ENCODE data around the gene UBA6.
A peak's percentile ranks its signal among the peaks of the same experiment; 100 is the strongest.

The UBA6 gene

DNA sequence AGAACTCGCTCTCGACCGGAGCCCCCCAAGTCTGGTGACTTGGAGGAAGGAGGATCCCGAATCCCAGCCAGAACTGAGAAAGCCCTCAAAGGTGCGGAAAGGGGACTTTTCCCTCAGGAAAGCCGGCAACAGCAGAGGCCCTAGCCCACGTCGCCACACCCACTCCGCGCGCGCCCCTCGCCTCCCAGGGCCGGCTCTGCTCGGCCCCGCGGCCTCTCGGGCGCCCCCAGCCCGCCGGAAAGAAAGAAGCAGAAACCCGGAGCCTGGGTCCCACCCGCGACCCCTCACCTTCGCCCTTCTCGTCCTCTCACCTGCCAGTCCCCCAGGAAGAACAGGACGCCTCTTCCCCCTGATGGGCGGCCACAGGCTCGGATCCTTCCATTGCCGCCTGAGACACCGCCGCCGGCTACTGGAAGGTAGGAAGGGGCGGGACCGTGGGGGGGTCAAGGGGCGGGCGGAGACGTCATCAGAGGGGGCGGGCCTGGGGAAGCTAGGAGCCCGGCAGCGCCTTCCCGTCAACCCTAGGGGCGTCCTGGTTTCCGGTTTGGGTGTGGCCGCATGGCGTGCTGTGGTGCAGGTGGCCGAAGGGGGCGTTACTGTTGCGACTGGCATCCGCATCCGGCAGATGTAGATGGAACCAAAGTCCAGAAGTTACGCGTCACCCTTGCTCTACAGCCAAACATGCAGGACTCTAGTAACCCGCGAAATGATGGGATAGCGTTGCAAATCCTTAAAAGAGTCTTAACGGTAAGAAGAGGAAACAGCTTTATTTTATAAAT is at the start of gene UBA6:
TSS of gene UBA6 (minus strand) at position 418 of the 779 bp plus-strand sequence. CDS start at position 382, 36 bp downstream.
- Histone ChIP-seq H3K36me3 (replicated peaks; ENCODE audit: insufficient read depth, low read length) (no peaks in the 10 kb centered on the region; the same call in 1 of the 2 replicates), H3K9ac (ENCODE audit: low read length) (peak within 1 kb of the TSS; percentile 82), H3K27ac (ENCODE audit: low read length) (peak within 1 kb of the TSS; percentile 79), H2AFZ (ENCODE audit: low read length) (peak within 1 kb of the TSS; percentile 69), H3K4me3 (ENCODE audit: low read length) (peak within 1 kb of the TSS; percentile 87), H3K79me2 (ENCODE audit: low read length) (peaks cover 63% of the 10 kb centered on the region), H4K20me1 (ENCODE audit: insufficient read depth, low read length) (no peaks in the 10 kb centered on the region), H3K4me1 (ENCODE audit: low read length) (peaks cover 7% of the 10 kb centered on the region), H3K4me2 (ENCODE audit: low read depth, low read length) (peak within 1 kb of the TSS; percentile 78), H3K27me3 (replicated peaks; ENCODE audit: insufficient read depth, low read length) (no peaks in the 10 kb centered on the region), H3K9me3 (replicated peaks; ENCODE audit: insufficient read depth, low read length) (no peaks in the 10 kb centered on the region), H3F3A (ENCODE audit: insufficient read depth, low read length) (peaks cover 10% of the 10 kb centered on the region), H3K9me2 (replicated peaks; ENCODE audit: insufficient read depth, low read length) (no peaks in the 10 kb centered on the region)
- peak; percentile 99 for DNase-seq
- TF ChIP-seq EZH2phosphoT487 (IDR thresholded peaks at IDR 0.05; ENCODE audit: low read length) (no peak), EZH2 (optimal IDR thresholded peaks at IDR 0.05; ENCODE audit: low read depth, low read length) (no peak)
- TF ChIP-seq, protein P1, sequence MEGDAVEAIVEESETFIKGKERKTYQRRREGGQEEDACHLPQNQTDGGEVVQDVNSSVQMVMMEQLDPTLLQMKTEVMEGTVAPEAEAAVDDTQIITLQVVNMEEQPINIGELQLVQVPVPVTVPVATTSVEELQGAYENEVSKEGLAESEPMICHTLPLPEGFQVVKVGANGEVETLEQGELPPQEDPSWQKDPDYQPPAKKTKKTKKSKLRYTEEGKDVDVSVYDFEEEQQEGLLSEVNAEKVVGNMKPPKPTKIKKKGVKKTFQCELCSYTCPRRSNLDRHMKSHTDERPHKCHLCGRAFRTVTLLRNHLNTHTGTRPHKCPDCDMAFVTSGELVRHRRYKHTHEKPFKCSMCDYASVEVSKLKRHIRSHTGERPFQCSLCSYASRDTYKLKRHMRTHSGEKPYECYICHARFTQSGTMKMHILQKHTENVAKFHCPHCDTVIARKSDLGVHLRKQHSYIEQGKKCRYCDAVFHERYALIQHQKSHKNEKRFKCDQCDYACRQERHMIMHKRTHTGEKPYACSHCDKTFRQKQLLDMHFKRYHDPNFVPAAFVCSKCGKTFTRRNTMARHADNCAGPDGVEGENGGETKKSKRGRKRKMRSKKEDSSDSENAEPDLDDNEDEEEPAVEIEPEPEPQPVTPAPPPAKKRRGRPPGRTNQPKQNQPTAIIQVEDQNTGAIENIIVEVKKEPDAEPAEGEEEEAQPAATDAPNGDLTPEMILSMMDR (IDR thresholded peaks at IDR 0.05; ENCODE audit: low read length) = peak; percentile 47

DNA sequence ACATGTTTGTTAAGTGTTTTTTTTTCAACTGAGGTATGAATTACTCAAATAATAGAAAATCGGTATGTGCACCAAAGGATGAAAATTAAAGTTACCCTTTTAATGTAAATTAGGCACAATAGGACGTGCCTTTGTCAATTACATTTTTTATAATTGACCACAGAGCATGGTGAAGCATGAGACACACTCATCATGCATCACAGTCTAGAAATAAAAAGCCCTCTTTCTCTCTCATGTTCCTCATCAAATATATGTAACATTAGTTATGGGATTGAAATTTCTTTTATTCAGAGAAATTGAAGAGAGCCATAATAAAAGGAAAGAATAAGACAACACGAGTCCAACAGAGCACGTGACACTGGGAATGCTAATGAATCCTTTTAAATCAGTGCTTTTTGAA is 49.7 kb upstream of the UBA6 start:
- DNase-seq = no peak
- no peaks in the 10 kb centered on the region for H4K20me1 ChIP-seq (ENCODE audit: insufficient read depth, low read length)
- no peaks in the 10 kb centered on the region for H3K79me2 ChIP-seq (ENCODE audit: low read length)

DNA sequence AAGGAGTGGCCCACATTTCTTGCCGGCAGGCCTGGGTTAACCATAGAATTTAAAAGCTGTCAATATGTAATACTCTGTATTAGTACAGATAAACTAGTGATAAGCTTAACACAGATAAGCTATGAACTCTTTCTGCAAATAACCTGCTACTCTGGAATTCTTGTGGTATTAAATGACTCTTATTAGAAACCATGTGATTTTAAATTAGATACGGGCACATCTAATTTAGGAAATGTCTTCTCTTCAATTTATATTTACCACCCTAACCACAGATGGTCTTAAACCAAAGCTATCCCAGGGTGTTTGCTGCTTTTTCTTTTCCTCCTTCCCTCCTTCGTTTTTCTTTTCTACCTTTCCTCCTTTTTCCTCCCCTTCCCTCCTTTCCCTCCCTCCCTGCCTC is 48.3 kb upstream of the UBA6 start:
- Histone ChIP-seq H3K27ac (ENCODE audit: low read length) (no peak overlapping the region), H3K79me2 (ENCODE audit: low read length) (no peaks in the 10 kb centered on the region), H3F3A (ENCODE audit: insufficient read depth, low read length) (no peaks in the 10 kb centered on the region), H3K36me3 (replicated peaks; ENCODE audit: insufficient read depth, low read length) (no peaks in the 10 kb centered on the region), H3K9me2 (replicated peaks; ENCODE audit: insufficient read depth, low read length) (no peaks in the 10 kb centered on the region), H3K27me3 (replicated peaks; ENCODE audit: insufficient read depth, low read length) (no peaks in the 10 kb centered on the region), H3K9ac (ENCODE audit: low read length) (no peak overlapping the region), H3K4me1 (ENCODE audit: low read length) (peaks cover 6% of the 10 kb centered on the region; the same call in 1 of the 2 replicates), H2AFZ (ENCODE audit: low read length) (no peak overlapping the region), H3K9me3 (replicated peaks; ENCODE audit: insufficient read depth, low read length) (no peaks in the 10 kb centered on the region), H4K20me1 (ENCODE audit: insufficient read depth, low read length) (no peaks in the 10 kb centered on the region), H3K4me2 (ENCODE audit: low read depth, low read length) (no peak overlapping the region), H3K4me3 (ENCODE audit: low read length) (no peak overlapping the region)
- TF ChIP-seq EZH2phosphoT487 (IDR thresholded peaks at IDR 0.05; ENCODE audit: low read length) = no peak
- TF ChIP-seq, protein P1 (IDR thresholded peaks at IDR 0.05; ENCODE audit: low read length) = no peak
- TF ChIP-seq EZH2 (optimal IDR thresholded peaks at IDR 0.05; ENCODE audit: low read depth, low read length) = no peak
- DNase-seq = no peak

More for the DNA sequence above, 49.7 kb upstream of the UBA6 start:
- peaks cover 6% of the 10 kb centered on the region; the same call in 1 of the 2 replicates for H3K4me1 ChIP-seq (ENCODE audit: low read length)
- no peaks in the 10 kb centered on the region for H3F3A ChIP-seq (ENCODE audit: insufficient read depth, low read length)
- H3K9me2 ChIP-seq (replicated peaks; ENCODE audit: insufficient read depth, low read length) = no peaks in the 10 kb centered on the region
- H3K9me3 ChIP-seq (replicated peaks; ENCODE audit: insufficient read depth, low read length) = no peaks in the 10 kb centered on the region
- no peak overlapping the region for H3K27ac ChIP-seq (ENCODE audit: low read length)
- no peak overlapping the region for H3K4me2 ChIP-seq (ENCODE audit: low read depth, low read length)
- H2AFZ ChIP-seq (ENCODE audit: low read length) = no peak overlapping the region
- TF ChIP-seq, protein P1 (IDR thresholded peaks at IDR 0.05; ENCODE audit: low read length) = no peak
- TF ChIP-seq EZH2phosphoT487 (IDR thresholded peaks at IDR 0.05; ENCODE audit: low read length) (no peak), EZH2 (optimal IDR thresholded peaks at IDR 0.05; ENCODE audit: low read depth, low read length) (no peak)
- H3K4me3 ChIP-seq (ENCODE audit: low read length) = no peak overlapping the region
- H3K36me3 ChIP-seq (replicated peaks; ENCODE audit: insufficient read depth, low read length) = no peaks in the 10 kb centered on the region
- no peak overlapping the region for H3K9ac ChIP-seq (ENCODE audit: low read length)
- H3K27me3 ChIP-seq (replicated peaks; ENCODE audit: insufficient read depth, low read length) = no peaks in the 10 kb centered on the region
